Body of pancreas (tissue), 4 donors: ENCODE results near the gene ARHGAP6.

Source experiments
- CTCF ChIP-seq, 7 experiments: fragments of 450-650 bp in 4 of 7; fragments of 200-600 bp in 3 of 7; sonication (generic) in 3 of 7; IDR thresholded peaks; one replicate each; pipeline ENCODE4 v1.5.1; 2016 to 2019; ENCODE audit warnings: antibody characterized with exemption in 7 of 7
- POLR2A ChIP-seq, 3 donors: fragments of 450-650 bp; IDR thresholded peaks; one replicate each; pipeline ENCODE4 v1.6.1; 2016; ENCODE audit warnings: antibody characterized with exemption in 3 of 3, mild to moderate bottlenecking in 2 of 3

DNA sequence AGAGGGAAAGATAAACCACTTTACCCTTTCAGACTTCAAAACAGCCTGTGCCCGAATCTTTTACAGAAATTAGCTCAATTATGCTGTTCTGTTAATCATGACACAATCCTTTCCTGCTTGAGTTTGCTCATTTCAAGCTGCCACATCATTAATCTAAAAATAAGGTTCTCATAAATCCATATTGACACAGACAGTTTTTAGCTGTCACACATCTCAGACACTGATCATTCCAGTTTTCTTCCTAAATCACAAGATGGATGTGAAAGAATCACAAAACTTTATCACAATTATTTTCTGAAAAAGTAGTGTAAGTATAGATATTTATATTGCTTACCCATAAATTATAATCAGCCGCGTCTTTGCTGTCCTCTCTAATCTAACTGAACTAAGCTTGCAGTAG, 400.4 kb downstream of the ARHGAP6 start:
- TF ChIP-seq CTCF (IDR thresholded peaks at IDR 0.05) (no peak), POLR2A (IDR thresholded peaks at IDR 0.05) (no peak)
